NCI-H2107 treated with DMSO at 0.1 percent for 48 hours (cell line): Measurements from ENCODE around the gene SYNGAP1.
"Not testable (repeated sequence)": the region's sequence is repeated elsewhere in the genome, so short reads cannot be mapped to it uniquely, and the experiment has no call there.

Source experiments
- DNase-seq: peaks from one replicate; lab custom pipeline; 2025; ENCODE audit not compliant: unreplicated experiment; lab: John Stamatoyannopoulos, UW

The SYNGAP1 gene

DNA sequence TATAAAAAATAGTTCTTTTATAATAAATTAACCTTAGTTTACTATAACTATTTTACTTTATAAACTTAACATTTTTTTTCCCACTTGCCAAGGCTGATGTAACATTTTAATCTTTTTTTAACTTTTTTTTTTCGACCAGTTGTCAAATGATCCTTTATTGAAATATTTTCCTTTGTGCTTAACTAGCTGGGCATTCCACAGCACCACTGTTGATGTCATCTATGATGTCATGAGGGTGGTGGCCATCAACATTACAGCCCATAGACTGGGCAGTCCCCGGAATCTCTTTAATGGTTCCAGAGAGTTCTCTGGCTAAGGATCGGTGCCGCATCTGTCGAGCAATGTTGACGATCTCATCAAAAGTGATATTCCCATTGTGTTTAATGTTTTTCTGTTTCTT, 20.0 kb upstream of the SYNGAP1 start:
- DNase-seq = not testable (repeated sequence)

DNA sequence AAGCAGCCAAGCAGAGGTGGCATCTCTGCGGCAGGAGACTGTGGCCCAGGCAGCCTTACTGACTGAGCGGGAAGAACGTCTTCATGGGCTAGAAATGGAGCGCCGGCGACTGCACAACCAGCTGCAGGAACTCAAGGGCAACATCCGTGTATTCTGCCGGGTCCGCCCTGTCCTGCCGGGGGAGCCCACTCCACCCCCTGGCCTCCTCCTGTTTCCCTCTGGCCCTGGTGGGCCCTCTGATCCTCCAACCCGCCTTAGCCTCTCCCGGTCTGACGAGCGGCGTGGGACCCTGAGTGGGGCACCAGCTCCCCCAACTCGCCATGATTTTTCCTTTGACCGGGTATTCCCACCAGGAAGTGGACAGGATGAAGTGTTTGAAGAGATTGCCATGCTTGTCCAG, 15.0 kb upstream of the SYNGAP1 start:
- DNase-seq = no peak

DNA sequence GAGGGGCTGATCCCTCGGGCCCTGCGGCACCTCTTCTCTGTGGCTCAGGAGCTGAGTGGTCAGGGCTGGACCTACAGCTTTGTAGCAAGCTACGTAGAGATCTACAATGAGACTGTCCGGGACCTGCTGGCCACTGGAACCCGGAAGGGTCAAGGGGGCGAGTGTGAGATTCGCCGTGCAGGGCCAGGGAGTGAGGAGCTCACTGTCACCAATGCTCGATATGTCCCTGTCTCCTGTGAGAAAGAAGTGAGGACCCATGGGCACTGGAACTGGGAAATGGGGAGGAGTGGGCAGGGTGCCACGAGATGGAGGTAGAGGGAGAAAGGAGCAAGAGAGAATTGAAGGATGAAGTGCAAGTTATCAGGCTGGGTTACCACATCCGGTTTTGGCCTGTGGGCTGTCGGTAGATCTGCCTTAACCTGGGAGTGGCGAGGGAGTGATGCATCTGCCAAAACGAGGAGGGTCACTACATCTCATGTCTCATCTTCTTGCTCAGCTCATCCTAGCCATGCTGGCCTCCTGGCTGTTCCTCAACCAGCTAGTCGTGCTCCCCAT, 14.4 kb upstream of the SYNGAP1 start:
- DNase-seq = no peak

DNA sequence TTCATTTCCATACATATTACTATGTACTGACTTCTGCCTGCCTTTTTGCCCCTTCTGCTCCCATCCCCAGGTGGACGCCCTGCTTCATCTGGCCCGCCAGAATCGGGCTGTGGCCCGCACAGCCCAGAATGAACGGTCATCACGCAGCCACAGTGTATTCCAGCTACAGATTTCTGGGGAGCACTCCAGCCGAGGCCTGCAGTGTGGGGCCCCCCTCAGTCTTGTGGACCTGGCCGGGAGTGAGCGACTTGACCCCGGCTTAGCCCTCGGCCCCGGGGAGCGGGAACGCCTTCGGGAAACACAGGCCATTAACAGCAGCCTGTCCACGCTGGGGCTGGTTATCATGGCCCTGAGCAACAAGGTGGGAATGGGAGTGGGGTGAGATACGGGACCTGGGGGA, 13.7 kb upstream of the SYNGAP1 start:
- DNase-seq = no peak

DNA sequence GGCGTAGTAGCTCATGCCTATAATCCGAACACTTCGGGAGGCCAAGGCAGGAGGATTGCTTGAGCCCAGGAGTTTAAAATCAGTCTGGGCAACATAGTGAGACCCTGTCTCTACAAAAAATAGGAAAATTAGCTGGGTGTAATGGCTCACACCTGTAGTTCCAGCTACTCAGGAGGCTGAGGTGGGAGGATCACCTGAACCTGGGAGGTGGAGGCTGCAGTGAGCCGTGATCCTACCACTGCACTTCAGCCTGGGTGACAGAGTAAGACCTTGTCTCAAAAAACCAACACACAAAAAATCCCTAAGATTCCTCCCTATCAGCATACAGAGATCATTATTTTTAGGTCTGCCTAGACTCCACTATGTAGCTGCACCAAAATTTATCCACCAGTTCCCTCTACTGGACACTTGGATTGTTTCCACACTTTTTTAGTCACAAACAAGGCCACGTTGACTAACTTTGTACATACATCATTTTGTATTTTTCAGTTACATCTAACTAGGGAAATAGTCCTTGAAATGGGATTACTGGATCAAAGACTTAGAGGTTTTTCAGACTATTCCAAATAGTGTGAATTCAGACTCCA, 12.6 kb upstream of the SYNGAP1 start:
- no peak for DNase-seq

DNA sequence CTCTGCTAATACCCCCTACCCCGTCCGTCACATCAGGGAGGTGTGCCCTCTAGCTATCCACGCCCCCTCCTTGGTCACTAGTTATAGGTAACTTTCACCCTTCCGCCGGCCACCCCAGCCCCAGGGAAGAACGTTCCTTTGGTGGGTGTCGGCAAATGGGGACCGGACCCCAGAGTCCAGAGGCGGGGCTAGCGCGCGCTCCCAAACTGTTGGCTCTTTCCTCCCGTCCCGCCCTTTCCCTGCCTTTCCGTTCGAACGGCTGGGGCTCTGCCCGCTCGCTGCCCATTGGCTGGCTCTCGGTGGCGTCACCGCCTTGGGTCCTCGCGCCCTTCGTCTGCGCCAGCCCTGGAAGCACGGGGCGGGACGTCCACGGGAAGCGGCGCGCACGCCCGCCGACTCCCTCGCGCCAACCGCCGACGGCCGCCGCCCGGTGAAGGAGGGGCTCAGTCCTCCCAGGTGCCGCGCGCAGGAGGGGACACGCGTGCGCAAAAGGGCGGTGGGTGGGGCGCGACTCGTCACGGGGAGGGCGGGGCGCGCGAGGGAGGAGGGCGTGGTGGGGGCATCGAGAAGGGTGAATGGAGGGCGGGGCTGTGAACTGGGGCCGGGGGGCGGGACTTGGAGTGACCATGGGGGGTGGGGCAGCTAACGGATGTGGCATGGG, 9.7 kb upstream of the SYNGAP1 start:
- DNase-seq = peak; percentile 77

DNA sequence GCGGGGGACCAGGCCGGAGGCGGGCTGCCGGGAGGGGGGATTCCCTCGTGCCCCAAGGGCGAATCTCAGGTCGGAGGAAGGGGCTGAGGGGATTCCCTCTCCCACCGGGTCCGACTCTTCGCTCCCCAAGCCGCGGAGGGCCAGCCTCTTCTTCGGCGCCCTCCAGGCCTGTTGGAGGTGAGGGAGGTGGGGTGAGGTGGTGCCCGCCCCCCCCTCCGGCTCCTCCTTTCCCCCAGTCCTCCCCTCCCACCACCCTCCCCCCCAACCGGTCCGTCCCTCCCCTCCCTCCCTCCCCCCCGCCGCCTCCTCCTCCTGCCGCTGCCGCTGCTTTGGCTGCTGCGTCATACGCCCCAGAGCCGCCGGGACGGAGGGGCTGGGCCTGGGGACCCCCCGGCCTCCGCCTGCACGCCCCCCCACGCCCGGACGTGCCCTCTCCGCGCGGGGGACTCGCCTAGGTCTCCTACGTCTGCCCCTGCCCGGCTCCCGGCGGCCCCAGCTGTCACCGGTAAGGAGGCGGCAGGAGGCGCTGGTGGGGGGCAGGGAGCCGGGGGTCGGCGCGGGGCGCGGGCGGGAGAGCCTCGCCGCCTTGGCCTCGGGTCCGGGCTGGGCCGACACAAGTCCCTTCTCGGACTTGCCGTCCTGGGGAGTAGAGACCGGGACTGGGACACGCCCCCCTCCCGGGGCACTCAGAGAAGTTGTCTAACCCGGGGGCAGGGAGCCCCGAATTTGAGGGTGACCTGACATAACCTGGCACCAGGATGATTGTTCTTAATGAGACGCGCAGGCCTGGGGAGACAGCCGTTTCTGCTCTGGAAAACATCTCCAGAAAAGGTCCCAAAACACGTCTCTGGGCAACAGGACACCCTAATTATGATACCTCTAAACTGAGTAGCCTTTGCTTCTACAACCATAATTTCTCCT, 8.9 kb upstream of the SYNGAP1 start, which contains the start of gene PHF1:
Gene PHF1, plus strand, starts transcription at position 304 of the 921 bp plus-strand sequence. CDS start 1,250 bp downstream, outside the sequence.
- DNase-seq = no peak

DNA sequence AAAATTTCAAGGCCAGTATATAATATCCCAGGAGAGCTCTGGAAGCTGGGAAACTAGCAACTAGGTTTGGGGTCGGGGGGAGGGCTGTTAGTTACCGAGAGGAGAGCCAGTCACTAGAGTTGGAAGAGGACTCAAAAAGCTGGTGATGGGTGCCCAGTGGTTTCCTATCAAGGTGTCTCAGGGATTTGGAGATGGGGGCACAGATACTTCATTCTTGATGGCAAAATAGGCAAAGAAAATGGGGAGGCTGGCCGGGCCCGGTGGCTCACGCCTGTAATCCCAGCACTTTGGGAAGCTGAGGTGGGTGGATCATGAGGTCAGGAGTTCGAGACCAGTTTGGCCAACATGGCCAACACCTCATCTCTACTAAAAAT, 8.2 kb upstream of the SYNGAP1 start:
- no peak for DNase-seq

DNA sequence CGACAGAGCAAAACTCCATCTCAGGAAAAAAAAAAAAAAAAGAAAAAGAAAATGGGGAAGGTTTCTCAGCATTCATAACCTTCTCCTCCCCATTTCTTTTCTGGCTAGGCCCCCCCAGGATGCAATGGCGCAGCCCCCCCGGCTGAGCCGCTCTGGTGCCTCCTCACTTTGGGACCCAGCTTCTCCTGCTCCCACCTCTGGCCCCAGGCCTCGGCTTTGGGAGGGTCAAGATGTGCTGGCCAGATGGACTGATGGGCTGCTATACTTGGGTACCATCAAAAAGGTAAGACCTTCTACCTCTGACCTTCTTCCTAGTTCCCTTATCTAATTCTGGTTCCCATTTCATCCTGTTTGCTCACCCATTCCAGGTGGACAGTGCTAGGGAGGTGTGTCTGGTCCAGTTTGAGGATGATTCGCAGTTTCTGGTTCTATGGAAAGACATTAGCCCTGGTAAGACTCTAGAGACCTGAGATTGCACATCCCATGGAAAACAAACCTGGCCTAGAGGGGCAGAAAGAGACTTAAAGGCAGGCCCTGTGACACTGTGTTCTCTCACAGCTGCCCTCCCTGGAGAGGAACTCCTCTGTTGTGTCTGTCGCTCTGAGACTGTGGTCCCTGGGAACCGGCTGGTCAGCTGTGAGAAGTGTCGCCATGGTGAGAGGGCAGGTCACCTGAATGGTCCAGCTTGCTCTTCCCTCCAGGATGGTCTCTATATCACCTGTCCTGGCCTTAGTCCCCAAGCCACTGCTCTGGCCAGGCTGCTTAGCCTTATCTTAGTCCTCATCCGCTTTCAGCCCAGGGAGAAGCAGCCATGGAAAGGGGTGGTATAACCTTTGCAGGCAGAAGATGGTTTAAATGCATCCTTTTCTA, 7.5 kb upstream of the SYNGAP1 start:
- no peak for DNase-seq

DNA sequence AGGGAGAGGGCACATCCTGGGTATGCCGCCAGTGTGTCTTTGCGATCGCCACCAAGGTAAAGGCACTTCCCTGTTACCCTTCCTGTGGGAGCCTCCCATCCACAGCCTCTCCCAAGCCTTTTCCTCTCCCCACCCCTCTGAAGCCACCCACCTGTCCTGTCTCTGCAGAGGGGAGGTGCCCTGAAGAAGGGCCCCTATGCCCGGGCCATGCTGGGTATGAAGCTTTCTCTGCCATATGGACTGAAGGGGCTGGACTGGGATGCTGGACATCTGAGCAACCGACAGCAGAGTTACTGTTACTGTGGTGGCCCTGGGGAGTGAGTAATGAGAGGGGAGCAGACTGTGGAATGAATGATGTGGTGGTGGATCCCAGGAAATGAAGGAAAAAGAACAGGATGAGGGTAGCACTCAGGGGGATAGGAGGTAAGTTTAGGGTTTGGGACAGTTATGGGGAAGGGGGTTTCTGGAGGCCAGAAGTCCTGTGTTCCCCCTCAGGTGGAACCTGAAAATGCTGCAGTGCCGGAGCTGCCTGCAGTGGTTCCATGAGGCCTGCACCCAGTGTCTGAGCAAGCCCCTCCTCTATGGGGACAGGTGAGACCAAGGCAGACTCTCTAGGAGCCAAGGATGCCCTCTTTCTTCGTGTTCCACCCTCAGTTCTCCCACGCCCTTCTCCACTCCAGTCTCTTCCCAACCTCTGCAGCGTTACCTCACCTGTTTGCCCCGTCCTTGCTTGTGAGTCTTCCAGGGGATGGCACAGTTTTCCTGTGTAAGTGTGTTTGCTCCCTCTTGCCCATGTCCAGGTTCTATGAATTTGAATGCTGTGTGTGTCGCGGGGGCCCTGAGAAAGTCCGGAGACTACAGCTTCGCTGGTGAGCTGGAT, 6.4 kb upstream of the SYNGAP1 start:
- no peak for DNase-seq

DNA sequence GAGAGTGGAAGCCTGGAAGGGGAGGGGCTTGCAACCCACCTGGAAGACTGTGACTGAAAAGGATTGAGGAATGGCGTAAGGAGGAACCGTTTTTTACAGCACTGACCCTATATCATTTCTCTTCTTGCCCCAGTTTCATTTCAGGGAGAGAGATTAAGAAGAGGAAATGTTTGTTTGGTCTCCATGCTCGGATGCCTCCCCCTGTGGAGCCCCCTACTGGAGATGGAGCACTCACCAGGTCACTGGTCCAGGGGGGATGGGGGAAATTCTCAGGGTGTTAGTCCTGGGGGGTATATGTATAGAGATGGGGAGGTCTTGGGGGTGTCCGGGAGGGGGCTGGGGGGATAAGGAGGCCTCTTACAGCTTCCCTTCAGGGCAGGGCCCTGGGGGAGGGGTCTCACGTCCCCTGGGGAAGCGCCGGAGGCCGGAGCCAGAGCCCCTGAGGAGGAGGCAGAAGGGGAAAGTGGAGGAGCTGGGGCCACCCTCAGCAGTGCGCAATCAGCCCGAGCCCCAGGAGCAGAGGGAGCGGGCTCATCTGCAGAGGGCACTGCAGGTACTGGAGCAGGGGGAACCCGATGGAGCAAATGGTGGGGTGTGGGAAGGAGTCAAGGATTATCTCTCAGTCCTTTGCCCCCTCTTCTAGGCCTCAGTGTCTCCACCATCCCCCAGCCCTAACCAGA, 5.1 kb upstream of the SYNGAP1 start:
- DNase-seq = no peak

DNA sequence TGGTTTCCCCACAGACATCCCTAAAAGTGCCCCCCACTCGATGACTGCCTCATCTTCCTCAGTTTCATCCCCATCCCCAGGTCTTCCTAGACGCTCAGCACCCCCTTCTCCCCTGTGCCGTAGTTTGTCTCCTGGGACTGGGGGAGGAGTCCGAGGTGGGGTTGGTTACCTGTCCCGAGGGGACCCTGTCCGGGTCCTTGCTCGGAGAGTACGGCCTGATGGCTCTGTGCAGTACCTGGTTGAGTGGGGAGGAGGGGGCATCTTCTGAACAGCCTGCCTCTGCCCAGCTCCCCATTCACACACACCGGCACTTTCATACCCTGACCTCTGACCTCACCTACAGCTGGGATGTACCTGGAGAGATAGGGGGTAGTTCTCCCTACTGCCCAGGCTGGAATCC, 4.0 kb upstream of the SYNGAP1 start:
- DNase-seq = no peak

DNA sequence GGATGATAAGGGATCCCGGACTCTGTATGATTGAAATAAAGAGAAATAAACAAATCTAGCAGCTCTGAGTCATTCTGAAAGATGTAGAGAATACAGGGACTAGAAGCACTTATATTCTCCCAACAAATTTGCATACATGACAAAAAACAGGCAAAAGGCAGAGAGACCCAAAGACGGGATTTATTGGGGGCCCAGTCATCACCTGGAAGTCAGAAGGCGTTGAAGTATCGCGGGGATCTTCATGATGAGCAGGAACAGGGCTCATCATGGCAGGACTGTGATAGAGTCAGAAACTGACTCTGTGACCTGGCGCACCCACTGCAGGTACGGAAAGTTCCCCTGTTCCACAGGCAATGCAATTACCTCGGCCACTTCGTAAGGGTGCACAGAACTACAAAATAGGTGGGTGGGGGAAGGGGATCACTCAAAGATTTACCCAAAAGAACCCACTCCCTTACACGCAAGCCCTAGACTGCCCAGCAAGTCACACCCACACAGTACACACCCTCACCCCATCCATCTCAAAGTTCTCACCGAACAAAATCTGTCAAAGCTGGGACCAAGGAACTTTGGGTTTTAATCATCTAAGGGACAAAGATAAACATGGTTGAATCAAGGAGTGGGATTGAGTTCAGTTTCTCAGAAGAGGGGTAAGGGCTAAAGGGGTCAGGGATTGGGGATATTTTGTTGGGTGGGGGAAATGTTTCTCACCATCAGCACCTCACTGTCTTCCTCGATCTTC, 3.3 kb upstream of the SYNGAP1 start:
- DNase-seq = no peak

DNA sequence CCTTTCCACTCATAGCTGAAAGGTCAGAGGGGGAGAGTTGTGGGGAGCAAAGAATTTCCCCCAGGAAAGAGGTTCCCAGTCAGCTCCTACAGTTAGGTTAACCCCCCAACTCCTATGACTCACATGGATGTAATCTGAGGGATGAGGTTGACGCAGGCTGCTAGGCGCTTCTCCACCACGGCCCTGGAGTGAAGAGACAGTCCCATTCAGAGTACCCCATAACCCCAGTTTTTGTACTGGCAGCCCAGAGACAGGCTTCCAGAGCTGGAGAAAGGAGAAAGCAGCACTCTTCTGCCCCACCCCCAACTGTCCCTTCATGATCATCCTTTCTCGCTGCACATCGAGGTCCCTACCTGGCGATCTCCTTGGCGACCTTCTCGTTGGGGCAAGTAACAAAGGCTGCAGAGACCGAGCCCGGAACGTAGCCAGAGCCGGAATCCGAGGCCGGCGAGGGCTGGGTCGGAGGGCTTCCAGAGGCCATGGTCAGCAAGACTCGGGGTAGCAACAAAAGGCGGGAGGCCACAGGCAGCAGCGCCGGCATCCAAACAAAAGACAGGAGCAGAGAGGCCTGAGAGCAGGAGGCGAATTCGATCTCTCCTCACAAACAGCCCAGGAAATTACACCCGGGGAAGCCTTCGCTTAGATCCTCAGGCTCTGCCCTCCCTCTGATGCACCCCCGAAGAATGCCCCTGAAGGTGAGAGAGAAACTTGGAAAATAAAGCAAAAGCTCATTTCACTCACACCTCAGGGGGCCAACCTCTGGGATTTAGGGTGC, 2.5 kb upstream of the SYNGAP1 start:
- no peak for DNase-seq

DNA sequence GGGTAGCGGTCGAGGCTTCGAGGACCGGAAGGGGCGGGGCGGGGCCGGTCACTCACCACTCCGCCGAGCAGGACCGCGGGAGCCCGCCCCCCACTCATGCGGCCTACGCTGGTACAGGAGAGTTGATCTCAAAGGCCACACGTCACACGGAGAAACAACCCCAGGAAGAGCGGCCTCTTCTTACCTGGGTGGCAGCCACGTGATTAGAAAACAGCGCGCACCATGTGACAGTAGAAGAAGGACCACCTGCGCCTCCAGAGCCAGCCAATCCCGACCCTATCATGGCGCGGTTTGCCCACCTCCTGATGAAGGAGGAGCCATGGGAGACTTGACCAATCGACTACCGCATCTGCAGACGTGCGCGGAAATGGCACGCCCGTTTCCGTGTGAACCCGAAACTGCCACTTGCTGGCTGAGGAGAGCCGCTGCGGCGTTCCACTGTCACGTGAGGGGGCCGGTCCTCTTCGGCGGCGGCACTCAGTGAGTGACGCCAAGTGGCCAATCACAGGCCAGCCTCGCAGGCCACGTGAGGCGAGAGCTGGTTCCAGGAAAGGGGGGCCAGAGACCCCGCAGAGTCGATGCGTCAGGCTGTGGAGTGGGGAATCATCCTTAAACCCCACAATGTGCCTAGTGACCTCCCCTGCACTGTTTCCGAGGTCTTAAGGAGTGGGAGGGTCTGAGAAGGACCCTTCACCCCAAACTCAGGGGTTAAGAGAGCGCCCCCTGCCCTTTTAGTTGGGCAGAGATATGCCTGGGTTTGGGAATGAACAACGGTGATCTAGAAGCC, 1.8 kb upstream of the SYNGAP1 start, which contains the start of gene CUTA:
Gene CUTA, minus strand, starts transcription at position 205 of the 787 bp plus-strand sequence. Its CDS starts 107 bp downstream, at position 98.
- DNase-seq = peak; percentile 91

DNA sequence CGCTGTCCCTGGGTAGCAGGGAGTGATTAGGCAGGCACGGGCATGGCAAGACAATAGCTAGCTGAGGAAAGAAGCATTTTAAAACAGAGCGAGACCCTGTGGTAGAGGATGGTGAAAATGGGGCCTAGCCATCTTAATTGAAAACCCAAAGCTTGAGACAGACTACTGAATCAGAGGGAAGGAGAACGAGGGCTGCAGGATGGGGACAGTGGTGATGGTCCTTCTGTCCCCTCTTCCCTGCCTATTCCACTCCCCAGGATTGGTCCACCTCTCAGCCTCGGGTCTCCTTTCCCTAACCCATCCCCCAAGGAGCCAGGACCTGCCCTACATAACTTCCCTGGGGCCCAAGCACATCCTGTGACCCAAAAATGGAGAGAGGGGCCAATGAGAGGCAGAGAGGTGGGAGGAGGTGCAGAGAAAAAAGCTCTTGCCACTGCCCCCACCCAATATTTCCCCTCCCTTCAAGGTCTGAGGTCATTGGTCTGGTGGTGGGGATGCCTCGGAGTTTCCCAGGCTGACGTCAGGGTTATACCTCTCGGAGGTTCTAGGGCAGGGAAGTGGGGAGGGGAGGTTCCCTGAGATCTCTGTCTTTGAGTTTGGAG, 1.1 kb upstream of the SYNGAP1 start:
- DNase-seq = no peak
